Endodermal cell (in vitro differentiated cells): ENCODE measurements around the gene FOXD1. TPM values are rescaled to one million over a fixed set of nuclear protein-coding genes. Genes with fewer than 3 reads are reported as not detected.

Experiments used
- DNase-seq: peaks from one replicate; pipeline ENCODE4 v3.0.0-alpha.2; 2017
- H3K27ac ChIP-seq: 2 replicates; pipeline ENCODE4 v1.5.1; 2013; ENCODE audit warnings: mild to moderate bottlenecking, low read depth, low read length, moderate library complexity
- H3K27me3 ChIP-seq: 2 replicates; pipeline ENCODE4 v1.6.1; 2013; ENCODE audit warnings: mild to moderate bottlenecking, low read length, moderate library complexity; ENCODE audit not compliant: insufficient read depth, control insufficient read depth, poor library complexity, severe bottlenecking
- H3K36me3 ChIP-seq: 2 replicates; pipeline ENCODE4 v1.7.0; 2013; ENCODE audit warnings: mild to moderate bottlenecking, low read length, moderate library complexity; ENCODE audit not compliant: control insufficient read depth, insufficient read depth
- H3K4me1 ChIP-seq: one replicate; pipeline ENCODE4 v1.7.0; 2013; ENCODE audit warnings: low read length; ENCODE audit not compliant: control insufficient read depth, insufficient read depth
- H3K4me3 ChIP-seq: 2 replicates; pipeline ENCODE4 v1.5.1; 2013; ENCODE audit warnings: mild to moderate bottlenecking, low read length, moderate library complexity
- H3K9ac ChIP-seq: 2 replicates; pipeline ENCODE4 v1.6.1; 2013; ENCODE audit warnings: mild to moderate bottlenecking, low read length, moderate library complexity; ENCODE audit not compliant: poor library complexity, severe bottlenecking; ENCODE audit errors: extremely low read depth
- H3K9me3 ChIP-seq: 2 replicates; pipeline ENCODE4 v1.6.1; 2013; ENCODE audit warnings: mild to moderate bottlenecking, low read length, moderate library complexity; ENCODE audit not compliant: control insufficient read depth
- H3K27ac Mint-ChIP-seq: 2 replicates; pipeline ENCODE4 v1.8.0; 2020; ENCODE audit warnings: mixed read lengths
- H3K27me3 Mint-ChIP-seq: 2 replicates; pipeline ENCODE4 v1.8.0; 2021; ENCODE audit warnings: mild to moderate bottlenecking, mixed read lengths; ENCODE audit not compliant: insufficient read depth
- H3K36me3 Mint-ChIP-seq: 2 replicates; pipeline ENCODE4 v1.8.0; 2020; ENCODE audit warnings: low read depth, mixed read lengths
- H3K4me1 Mint-ChIP-seq: 2 replicates; pipeline ENCODE4 v1.8.0; 2020; ENCODE audit warnings: mixed read lengths
- H3K4me3 Mint-ChIP-seq: 2 replicates; pipeline ENCODE4 v1.8.0; 2020; ENCODE audit warnings: mild to moderate bottlenecking, moderate library complexity, mixed read lengths
- H3K9me3 Mint-ChIP-seq: 2 replicates; pipeline ENCODE4 v1.8.0; 2020; ENCODE audit warnings: mild to moderate bottlenecking, mixed read lengths
- CTCF ChIP-seq: fragments of 200-600 bp; sonication (generic); conservative IDR thresholded peaks from 2 replicates; pipeline ENCODE4 v1.5.0; 2021; ENCODE audit warnings: antibody characterized with exemption, mild to moderate bottlenecking
- WGBS, 2 experiments: methylation state at CpG; one replicate each; pipeline versions ENCODE4 v1.1.5 to v1.1.7; 2013; ENCODE audit warnings: missing lambda C conversion rate in 2 of 2, mixed read lengths in 1 of 2; ENCODE audit not compliant: insufficient coverage in 1 of 2, insufficient read length in 1 of 2; 5-methylcytosine and 5-hydroxymethylcytosine counted together
- total RNA-seq, 2 donors: library from RNA; stranded (reverse); fragmentation: NEBNext Ultra II Directional in 1 of 2; extraction: Animal tissue kit (Norgen Biotek cat#: 25700) in 1 of 2; gene quantifications; 2 replicates in 1 of 2; 3 replicates in 1 of 2; pipeline ENCODE4 v1.2.1, GENCODE V29; 2021

The FOXD1 gene
- total RNA-seq, 2 donors from 2014 or later: 0.29 to 0.59 TPM

GRCh38 chr5:73485715-73486114, 37.1 kb upstream of the FOXD1 start:
- Mint-ChIP-seq H3K4me3 (no peak overlapping the region), H3K9me3 (no peaks in the 10 kb centered on the region), H3K4me1 (peaks cover 34% of the 10 kb centered on the region), H3K27me3 (peaks cover 2% of the 10 kb centered on the region), H3K27ac (no peak overlapping the region), H3K36me3 (no peaks in the 10 kb centered on the region)
- Histone ChIP-seq H3K4me3 (no peak overlapping the region), H3K9me3 (no peaks in the 10 kb centered on the region), H3K27ac (no peak overlapping the region), H3K4me1 (peaks cover 5% of the 10 kb centered on the region), H3K27me3 (no peaks in the 10 kb centered on the region), H3K9ac (no peak overlapping the region), H3K36me3 (no peaks in the 10 kb centered on the region)
- WGBS, 2 experiments: 90 to 100% methylated on average over 2 to 3 of the region's 3 CpGs
- TF ChIP-seq CTCF: no peak
- no peak for DNase-seq

GRCh38 chr5:73484511-73484910, 35.9 kb upstream of the FOXD1 start:
- Histone ChIP-seq H3K27ac (no peak overlapping the region), H3K36me3 (no peaks in the 10 kb centered on the region), H3K9ac (no peak overlapping the region), H3K4me1 (peaks cover 5% of the 10 kb centered on the region), H3K9me3 (no peaks in the 10 kb centered on the region), H3K4me3 (no peak overlapping the region), H3K27me3 (no peaks in the 10 kb centered on the region)
- peaks cover 39% of the 10 kb centered on the region for H3K4me1 Mint-ChIP-seq
- no peak for TF ChIP-seq CTCF
- no peak for DNase-seq
- no peaks in the 10 kb centered on the region for H3K9me3 Mint-ChIP-seq
- no peak overlapping the region for H3K27ac Mint-ChIP-seq
- WGBS, 2 experiments: 82% methylated on average over 1 of the region's 1 CpG; no CpG with 5 or more reads in 1 of the 2 experiments
- peaks cover 2% of the 10 kb centered on the region for H3K27me3 Mint-ChIP-seq
- H3K36me3 Mint-ChIP-seq: no peaks in the 10 kb centered on the region
- no peak overlapping the region for H3K4me3 Mint-ChIP-seq

- H3K4me3 Mint-ChIP-seq: no peak overlapping the region
- H3K9me3 Mint-ChIP-seq: no peaks in the 10 kb centered on the region
- DNase-seq: no peak
- H3K27me3 Mint-ChIP-seq: peaks cover 2% of the 10 kb centered on the region
- no peaks in the 10 kb centered on the region for H3K36me3 Mint-ChIP-seq
- Histone ChIP-seq H3K27me3 (no peaks in the 10 kb centered on the region), H3K9me3 (no peaks in the 10 kb centered on the region), H3K4me3 (no peak overlapping the region), H3K4me1 (peaks cover 8% of the 10 kb centered on the region), H3K27ac (no peak overlapping the region), H3K9ac (no peak overlapping the region), H3K36me3 (no peaks in the 10 kb centered on the region)
- no peak for TF ChIP-seq CTCF
- H3K4me1 Mint-ChIP-seq: peaks cover 35% of the 10 kb centered on the region
- H3K27ac Mint-ChIP-seq: no peak overlapping the region
- whole genome bisulfite sequencing, 2 experiments: 86 to 90% methylated on average over 2 to 3 of the region's 4 CpGs
These were observed 35.1 kb upstream of the FOXD1 start for GRCh38 chr5:73483676-73484075.
